NCI-H2107 (cell line): ENCODE data around the gene INPP5E.

ENCODE experiments used
- DNase-seq: peaks from one replicate; lab custom pipeline; 2025; lab: John Stamatoyannopoulos, UW

The INPP5E gene

DNA sequence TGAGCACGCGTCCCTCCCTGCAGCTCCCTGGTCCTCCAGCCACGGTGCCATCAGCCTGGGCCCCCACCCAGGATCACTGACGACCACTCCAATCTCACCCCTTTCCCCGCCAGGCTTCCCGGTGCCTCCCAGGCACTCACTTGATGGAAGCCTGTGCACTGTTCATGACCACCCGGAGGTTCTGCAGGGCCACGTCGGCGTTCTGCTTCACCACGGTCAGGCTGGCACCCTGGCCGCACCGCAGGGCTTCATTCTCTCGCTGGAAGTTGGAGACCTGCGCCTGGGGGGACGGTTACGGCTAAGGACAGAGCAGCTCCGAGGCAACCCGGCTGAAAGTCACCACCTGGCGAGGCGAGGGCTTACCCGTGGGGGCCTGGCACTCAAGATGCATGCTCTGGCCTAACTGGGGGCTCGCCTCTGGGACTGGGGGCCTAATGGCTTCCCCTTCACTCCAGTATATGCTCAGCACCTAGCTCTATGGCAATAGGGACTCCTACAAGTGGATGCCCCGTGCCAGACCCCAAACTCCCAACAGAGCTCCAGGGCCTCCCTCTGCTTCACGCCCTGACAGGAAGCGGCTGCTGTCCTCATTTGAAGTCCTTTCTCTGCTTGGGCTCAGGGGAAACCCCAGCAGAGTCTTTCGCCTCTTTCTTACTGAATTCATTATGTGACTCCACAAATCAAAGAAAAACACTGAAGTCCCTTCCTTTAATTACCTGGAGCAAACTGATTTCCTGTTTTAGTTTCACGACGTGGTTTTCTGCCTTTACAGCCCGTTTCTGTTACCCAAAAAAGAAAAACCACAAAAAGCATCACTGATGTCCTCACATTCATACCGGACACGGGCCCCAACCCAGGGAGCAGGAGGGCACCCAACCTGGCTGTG lies 35.5 kb downstream of the INPP5E start:
- no peak for DNase-seq

DNA sequence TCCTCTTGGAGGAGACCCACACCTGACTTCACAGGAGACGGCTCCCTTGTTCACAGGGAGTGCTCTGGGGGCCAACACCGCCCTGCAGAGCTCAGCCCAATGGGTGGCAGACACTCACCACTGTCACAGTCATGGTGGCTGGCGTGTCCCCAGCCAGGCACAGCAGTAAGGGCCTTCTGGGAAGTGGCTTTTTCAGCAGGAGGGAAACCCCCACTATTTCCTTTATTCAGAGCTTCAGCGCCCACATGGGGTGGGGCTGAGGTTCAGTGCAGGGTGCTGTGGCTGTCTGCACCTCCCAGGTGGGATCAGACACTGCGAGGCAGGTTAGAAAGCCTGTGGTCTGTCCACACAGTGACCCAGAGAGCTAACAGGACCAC lies 36.1 kb downstream of the INPP5E start:
- no peak for DNase-seq

DNA sequence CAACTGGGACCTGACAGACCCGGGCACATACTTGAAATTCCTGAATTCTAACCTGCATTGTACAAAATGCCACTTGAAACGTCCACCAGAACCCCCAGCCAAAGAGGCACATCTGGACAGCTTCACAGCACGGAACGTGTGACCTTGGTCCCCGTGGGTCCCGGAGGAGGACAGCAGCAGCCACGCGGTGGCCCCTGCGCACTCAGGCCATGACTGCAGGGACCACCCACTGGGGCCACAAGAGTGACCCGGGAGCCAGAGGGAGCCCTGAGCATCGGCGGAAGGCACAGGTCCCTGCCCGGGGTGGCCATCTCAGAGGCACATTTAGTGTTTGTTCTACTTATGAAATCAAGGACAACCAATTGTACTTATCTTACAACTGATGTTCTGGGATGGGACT lies 37.6 kb downstream of the INPP5E start:
- DNase-seq = no peak

DNA sequence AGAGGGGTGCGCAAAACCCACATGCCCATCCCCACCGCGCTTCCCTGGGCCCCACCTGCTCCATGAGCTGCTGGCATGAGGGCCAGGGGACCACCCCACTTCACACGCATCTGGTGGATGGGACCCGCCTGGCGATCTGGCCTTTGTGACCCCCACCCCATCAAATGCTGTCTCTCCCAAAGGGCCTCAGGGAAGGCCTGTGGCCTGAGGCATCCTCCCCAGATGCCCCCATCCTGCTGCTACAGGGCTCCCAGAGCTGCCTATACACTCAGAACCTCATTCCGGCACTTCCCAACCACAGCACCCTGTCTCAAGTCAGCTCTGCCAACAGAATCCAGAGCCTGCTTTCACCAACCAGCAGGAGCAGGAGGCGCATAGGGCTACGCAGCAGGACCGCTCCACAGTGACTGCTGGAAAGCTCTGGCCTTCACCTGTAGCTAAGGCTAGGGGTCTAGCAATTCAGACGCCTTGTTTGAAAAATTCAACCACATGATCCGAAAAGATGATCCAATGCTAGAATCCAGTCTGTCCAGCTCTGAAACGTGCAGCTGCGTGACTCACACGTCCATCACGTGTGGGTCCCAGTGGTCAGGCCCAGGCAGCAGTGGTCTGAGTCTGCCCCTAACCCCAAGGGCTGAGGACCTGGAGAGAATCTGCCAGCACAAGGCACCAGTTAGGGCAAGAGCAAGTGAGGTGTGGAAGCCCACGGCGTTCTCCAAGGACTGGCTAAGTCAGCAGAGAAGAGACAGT lies 38.3 kb downstream of the INPP5E start:
- DNase-seq = no peak

DNA sequence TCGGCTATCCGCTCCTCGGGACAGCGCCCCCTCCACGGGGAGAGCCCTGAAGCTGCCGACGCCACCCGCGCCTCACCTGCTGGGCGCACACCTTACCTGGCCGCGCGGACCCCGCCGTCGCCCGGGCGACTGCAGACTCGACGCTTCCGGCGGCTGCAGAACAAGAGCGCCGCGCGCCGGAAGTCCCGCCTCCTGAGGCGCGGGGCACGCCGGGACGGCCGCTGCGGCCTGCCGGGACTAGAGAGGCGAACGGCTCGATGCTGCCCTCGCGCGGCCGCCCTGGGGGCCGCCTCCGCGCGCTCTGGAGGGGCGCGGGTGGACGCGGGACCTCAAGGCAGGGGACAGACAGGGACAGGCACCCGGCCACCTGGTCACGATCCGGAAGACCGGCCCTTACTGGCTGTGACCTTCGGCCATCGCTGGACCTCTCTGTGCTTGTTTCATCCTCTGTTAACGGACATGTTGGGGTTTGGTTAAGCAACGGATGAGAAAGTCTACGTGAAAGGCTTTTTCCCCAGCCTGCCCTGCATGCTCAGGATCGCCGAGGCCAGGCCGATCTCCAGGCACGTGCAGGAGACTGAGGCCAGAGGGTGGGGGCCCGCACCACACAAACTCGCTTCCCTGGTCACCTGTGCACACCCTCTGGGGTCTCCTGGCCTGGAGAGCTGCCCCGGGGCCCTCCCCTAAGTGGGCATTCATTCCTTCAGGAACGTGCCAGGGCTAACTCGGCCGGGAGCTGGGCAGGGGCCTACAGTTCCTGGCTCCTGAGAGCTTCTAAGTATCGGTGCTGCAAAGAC lies 39.4 kb downstream of the INPP5E start, which contains the start of gene SNAPC4:
Gene SNAPC4 (minus strand): TSS at position 133 of the 797 bp plus-strand sequence. CDS start 1,742 bp downstream, outside the sequence.
- DNase-seq = peak; percentile 88

DNA sequence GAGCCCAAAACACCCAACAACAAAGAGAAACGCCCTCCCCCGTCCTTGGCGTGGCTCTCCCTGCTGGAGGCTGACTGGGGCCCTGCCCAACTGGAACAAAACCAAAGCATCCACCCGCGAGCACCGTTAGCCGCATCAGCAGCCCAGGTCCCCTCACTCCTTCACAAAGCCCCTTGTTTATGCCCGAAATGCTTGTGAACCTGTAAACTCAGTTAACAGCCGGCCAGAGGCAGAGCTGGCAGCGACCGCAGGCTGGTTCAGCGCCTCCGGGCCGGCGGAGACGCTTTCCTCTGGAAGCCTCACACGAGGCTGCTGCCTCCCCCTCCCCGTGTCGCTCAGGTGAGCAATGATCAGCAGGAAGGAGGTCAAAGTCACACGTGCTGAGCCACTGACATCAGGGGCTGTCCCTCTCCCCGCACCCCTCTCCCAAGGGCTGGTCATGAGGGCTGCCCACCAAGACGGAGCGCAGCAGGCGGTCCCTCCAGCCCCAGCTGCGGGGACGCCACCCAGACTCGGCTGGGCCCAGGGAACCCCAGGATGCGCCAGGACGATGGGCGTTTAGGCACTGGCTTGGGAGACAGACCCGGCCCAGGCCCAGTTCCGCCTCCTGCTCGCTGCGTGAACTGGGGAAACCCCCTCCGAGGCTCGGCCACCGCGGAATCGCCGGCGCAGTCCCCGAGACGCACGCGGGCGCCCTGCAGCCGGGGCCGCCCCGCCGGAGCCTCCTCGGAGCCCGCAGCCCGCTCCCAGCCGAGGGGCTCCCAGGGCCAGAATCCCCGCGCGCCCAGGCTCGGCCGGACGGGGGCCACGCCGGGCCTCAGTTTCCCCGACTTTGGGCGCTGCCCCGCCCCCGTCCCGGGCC lies 40.2 kb downstream of the INPP5E start:
- DNase-seq = no peak

DNA sequence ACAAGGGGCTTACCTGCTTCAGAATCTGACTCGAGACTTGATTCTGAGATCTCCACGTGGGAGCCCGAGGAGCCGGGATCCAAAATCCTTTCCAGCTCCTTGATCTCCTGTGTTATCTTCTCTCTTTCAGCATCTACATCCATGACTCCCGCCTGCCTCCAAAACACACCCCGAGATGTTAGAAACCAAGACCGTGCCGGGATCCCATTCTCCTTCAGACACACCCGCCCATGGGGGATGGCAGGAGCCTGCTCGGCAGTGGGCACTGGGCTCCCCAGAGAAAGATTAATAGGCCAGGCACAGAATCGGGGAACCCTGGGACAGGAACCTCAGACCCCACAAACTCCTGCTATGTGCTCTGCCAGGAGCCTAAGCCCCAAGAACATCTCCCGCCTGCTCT lies 41.4 kb downstream of the INPP5E start:
- no peak for DNase-seq

DNA sequence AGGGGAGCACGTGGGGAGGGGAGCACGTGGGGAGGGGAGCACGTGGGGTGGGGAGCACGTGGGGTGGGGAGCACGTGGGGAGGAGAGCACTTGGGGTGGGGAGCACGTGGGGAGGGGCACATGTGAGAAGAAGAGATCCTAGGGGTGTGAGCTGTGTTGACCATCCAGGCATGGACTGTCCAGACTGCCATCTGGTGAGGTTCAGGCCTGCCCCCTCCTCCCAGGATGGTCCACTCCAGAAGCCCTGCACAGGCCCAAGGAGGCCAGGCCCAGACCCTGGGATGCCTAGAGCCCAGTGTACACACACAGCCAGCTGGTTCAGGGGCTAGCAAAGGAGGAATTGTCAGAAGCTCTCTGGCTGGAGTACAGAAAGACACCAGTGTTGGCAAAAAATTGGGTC lies 42.0 kb downstream of the INPP5E start:
- no peak for DNase-seq

DNA sequence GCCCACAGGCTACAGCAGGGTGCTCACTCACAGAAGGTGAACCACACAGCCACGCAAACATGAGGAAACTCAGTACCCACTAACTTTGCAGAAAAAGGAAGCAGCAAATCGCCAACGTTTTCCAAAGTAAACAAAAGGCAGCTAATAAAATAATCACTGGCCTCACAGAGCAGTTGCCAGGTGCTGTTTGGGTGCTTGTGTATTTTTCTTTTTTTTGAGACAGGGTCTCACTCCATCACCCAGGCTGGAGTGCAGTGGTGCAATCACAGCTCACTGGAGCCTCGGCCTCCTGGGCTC lies 43.5 kb downstream of the INPP5E start:
- DNase-seq = no peak

DNA sequence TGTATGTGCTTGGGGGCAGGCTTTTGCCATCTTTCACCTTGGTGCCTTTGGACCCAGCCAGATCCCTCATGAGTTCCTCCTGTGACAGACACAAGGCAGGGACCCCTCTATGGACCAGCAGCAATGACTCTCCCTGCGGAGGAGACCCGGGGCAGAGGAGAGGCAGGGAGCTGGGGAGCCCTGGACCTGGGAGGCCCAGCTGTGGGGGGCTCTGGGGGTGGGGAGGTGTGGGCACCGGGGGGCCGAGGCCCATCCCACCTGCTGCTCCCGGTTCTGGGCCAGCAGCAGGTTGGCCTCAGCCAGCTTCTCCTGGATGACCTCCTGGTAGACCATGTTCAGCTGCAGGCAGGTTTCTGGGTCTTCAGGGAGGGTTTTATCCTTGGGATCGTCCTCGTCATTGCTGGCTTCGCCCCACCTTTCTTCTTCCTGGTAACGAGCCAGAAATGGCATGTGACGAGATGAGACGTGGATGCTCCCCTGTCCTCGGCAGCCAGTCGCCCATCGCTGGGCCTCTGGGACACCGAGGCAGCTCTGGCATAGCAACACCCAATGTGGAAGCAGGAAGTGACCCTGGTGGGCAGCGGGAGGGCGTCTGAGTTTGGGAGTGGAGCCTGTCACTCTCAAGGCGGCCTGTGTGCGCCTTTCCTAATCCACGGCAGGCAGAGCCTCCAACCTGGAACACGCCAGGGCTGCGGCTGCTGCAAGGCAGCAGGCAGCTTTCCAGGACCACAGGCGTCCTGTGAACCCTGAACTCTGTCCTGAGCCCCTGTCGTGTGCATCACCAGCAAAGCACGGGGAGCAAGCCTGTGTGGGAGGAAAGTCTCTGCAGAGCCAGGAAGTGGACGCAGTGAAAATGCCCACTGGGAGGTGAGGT lies 44.1 kb downstream of the INPP5E start:
- DNase-seq = no peak

DNA sequence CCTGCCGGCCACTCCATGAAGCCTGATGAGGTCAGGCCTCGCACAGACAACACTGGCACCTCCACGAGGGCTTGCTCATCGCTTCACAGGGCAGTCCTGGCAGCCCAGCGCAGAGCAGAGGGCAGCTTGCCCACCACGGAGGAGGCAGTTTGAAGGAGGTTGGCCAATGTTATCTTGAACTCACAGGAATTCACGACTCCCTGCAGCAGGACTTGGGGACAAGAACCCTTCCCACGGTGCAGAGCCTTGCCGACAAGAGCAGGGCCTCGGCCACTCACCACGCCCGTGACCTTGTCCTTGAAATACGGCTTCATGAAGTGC lies 44.7 kb downstream of the INPP5E start:
- DNase-seq = no peak

DNA sequence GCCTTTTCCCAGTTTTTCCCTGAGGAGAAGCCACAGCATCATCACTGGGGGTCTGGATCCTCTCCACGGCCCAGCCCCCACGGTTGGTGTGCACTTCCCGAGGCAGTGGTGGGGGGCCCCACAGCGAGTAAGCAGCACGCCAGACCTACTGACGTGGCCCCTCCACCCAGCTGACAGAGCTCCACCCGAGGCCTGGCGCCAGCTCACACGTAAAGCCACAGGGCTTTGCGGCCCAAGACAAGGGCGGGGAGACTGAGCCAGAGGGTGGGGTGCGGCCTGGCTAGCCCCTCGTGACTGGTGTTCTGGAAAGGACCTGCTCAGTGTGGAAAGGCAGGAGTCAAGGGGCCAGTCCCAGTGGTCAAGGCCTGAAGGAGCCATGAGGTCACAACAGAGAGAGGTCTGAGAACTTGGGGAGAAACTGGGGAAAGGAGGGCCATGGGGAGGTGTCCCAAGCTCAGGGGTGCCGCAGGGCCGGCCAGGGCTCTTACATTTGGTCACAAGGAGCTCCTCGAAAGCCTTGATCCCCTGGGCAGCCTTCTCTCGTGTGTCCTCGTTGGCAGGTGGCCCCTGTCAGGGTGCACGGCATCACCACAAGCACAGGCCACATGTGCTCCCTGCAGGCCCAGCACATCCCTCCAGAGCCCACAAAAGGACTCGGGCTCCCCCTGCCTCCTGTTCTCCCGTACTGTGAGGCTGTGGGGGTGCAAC lies 45.2 kb downstream of the INPP5E start:
- no peak for DNase-seq

DNA sequence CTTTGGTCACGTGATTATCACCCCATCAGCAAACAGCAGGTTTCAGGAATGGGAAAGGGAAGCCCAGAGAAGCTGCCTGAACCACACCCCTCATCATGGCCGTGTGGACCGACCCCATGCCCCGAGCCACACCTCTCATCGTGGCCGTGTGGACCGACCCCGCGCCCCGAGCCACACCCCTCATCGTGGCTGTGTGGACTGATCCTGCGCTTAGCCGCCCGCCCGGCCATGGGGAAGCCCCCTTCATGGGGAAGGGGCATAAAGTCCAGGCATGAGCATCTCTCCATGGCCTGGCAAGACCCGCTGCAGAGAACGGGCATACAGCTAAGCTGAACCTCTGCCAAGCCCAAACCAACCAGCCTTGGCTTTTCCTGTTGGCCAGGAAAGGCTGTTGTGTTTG lies 46.1 kb downstream of the INPP5E start:
- no peak for DNase-seq

DNA sequence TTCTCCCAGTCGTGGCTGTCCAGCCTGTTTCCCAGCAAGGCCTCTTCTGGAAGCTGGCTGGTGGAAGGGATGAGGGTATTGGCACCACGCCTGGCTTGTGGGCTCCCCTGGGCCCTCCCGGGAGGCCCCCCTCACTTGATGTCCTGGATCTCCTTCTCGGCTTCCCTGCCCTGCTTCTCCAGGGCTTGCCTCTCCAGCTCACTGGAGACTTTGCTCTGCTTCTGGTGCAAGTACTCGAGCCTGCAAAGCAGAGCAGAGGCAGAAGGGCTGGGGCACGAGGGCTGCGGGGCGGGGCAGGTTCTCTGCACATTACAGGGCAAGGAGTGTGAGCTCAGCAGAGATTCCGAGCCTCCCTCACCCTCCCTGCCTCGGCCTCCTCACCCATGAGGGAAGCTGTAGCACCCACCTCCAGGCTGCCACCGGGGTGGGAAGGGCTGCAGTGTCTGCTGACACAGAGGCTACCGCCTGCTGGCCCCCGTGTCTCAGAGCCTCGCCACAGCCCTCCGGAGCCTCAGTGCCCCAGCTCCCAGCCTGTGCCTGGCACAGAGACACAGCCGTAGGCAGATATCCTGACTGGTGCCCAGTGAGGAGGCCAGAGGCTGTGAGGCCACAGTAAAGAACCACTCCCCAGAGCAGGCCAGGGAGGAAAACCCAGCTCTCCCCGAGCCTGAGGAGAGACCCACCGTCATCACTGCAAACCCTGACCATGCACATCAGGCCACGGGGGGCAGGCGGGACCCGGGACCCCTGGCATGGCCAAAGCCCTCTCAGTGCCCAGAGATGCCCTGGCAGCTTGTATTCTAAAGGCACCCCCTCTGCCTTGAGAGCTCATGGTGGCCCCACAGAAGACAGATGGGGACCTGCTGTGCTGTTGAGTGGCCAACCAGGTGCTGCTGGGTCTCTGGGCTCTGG lies 46.9 kb downstream of the INPP5E start:
- no peak for DNase-seq

DNA sequence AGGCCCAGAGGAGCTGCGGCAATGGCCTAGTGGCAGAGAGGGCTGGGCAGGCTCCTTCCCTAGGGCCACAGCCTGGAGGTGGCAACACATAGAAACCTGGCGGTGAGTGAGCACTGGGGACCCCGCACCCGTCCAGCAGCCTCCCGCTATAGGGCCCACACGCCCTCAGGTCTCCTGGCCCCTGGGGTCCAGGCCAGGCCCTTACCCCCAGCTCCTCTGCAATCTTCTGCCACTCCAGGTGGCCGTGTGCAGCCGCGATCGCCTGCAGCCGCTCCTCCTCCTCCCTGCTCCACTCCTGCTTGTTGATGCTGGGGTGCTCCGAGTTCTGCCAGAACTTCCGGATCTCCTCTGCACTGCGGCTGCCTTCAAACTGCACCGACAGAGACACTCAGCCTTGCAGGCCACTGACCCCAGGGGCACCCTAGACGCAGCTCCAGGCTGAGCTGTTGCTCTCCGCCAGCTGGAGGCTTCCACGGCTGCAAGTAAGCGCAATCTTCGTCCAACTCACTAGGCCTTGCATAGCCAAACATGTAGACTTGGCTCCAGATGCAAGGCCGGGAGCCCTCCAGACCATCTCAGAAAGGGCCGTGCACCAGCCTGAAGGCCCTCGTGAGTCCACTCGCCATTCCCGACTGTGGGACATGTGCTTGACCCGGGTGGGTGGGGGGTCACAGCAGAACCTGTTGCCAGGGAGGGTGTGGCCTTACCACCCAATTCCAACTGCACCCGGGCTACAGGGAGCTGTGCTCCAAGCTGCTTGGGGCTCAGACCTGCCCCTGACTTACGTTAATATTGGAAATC lies 47.7 kb downstream of the INPP5E start:
- DNase-seq = no peak

DNA sequence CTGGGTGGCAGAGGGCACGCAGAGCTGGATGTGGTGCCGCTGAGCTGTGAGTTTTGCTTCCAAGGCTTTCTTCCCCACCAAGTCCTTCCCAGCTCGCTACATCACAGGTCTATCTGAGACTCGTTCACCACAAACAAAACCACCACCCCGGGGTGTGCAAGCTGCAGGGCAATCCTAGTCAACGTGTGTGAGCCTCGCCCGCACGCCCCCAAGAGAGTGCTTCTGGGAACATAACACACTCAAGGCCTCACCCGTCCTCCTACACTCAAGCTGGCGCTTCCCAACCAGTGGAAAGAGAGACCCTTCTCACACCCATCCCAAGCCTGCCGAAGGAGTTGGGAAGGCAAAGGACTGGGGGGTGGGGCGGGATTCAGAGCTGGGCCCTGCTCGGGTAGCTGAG lies 50.2 kb downstream of the INPP5E start:
- DNase-seq = no peak

DNA sequence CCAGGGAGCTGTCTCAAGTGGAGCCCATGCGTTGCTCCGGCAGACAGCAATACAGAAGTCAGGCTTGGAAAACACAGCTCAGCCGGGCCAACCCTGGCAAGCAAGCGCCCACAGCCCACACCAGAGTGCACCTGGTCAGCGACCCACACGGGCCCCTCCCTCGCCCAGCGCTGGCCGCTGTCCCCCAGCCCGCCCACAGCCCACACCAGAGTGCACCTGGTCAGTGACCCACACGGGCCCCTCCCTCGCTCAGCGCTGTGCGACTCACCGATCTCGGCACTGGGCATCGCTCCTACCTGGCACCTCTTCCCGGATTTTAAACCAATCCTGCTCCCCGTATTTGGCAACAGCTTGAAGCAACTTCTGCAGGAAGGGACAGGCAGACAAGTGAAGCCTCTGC lies 52.4 kb downstream of the INPP5E start:
- no peak for DNase-seq

DNA sequence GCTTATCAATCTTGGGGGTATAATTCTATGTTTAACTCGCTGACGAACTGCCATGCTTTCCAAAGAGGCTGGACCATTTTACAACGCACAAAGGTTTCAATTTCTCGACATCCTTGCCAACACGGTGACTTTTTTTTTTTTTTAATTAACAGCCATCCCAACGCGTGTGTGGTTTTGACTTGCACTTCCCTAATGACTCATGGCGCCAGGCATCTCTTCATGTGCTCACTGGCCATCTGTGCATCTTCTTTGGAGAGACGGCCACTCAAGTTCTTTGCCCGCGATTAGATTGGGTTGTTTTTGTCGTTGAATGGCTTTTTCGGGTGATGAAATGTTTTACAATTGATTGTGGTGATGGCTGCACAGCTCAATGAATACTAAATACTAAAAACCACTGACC lies 53.6 kb downstream of the INPP5E start:
- no peak for DNase-seq
